ENCODE measurements around the gene EML4. TPM values are rescaled to one million over a fixed set of nuclear protein-coding genes. Genes with fewer than 3 reads are reported as not detected.

Gene EML4
- total RNA-seq, 1 donor from 2014 or later: 4.3 TPM

DNA sequence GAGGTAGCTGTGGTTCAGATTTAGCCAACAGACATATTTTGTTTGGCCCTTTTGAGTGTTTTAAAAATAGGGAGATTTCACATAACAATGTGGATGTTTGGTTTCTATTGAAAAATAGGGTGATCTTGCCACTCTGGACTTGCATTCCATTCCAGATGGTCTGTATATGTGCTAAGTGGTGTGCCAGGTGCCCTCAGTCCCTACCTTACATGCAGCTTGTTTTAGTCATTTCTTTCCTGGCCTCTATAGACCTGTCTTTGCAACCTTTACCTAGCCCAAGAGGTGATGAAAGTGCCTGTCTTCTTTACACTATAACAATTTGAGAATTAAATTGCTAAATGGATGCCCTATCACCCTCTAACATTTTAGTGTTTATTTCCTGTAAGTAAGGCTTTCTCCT, 11.1 kb downstream of the EML4 start:
- Histone ChIP-seq H3K36me3 (no peaks in the 10 kb centered on the region), H3K27me3 (ENCODE audit: low read depth) (no peaks in the 10 kb centered on the region), H3K4me1 (peaks cover 1% of the 10 kb centered on the region), H3K27ac (replicated peaks) (no peak overlapping the region), H3K9me3 (replicated peaks) (no peaks in the 10 kb centered on the region), H3K4me3 (no peak overlapping the region)
- TF ChIP-seq, protein P1, sequence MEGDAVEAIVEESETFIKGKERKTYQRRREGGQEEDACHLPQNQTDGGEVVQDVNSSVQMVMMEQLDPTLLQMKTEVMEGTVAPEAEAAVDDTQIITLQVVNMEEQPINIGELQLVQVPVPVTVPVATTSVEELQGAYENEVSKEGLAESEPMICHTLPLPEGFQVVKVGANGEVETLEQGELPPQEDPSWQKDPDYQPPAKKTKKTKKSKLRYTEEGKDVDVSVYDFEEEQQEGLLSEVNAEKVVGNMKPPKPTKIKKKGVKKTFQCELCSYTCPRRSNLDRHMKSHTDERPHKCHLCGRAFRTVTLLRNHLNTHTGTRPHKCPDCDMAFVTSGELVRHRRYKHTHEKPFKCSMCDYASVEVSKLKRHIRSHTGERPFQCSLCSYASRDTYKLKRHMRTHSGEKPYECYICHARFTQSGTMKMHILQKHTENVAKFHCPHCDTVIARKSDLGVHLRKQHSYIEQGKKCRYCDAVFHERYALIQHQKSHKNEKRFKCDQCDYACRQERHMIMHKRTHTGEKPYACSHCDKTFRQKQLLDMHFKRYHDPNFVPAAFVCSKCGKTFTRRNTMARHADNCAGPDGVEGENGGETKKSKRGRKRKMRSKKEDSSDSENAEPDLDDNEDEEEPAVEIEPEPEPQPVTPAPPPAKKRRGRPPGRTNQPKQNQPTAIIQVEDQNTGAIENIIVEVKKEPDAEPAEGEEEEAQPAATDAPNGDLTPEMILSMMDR (IDR thresholded peaks at IDR 0.05; ENCODE audit: borderline replicate concordance): no peak
- DNase-seq: no peak
- intact Hi-C loops (cut with micrococcal nuclease): no loop called here

DNA sequence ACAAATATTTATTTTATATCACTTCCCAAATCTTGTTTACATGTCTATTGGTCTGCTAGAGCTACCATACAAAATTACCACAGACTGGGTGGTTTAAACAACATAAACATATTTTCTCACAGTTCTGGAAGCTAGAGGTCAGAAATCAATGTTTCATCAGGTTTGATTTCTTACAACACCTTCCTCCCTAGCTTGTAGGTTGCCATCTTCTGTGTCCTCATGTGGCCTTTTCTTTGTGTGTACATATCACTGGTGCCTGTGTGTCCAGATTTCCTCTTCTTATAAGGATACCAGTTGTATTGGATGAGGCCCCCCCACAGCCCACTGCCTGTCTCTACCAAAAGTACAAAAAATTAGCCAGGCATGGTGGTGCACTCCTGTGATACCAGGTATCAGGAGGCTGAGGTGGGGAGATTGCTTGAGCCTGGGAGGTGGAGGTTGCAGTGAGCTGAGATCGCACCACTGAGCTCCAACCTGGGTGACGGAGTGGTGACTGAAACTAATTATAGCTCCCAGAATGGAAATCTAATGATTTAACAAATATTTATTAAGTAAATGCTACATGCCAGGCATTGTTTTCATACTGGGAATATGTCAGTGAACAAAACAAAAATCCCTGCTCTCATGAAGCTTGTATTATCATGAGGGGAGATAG, 13.6 kb downstream of the EML4 start:
- no peak overlapping the region for H3K4me3 ChIP-seq
- H3K4me1 ChIP-seq: peaks cover 17% of the 10 kb centered on the region
- H3K27ac ChIP-seq (replicated peaks): no peak overlapping the region
- TF ChIP-seq, protein P1 (IDR thresholded peaks at IDR 0.05; ENCODE audit: borderline replicate concordance): no peak
- H3K27me3 ChIP-seq (ENCODE audit: low read depth): no peaks in the 10 kb centered on the region
- H3K9me3 ChIP-seq (replicated peaks): no peaks in the 10 kb centered on the region
- intact Hi-C loops (cut with micrococcal nuclease): no loop called here
- DNase-seq: no peak
- H3K36me3 ChIP-seq: no peaks in the 10 kb centered on the region

DNA sequence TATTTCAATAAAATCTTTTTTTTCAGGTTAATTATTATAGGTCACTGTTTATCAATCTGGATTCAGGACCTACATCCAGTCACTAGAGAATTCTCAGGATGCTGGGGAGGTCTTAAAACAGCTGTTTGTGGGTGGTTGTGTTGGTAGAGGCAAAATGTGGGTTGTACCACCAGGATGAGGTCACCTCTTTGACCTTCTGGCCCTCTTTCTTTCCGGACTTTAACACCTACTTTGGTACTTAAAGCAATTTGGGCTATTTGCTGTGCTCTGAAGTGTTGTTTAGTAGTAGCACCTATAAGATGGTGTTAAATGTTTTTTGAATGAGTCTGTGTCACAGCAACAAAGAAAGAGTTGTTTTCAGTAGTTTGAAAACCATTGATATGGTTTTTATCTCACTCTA, 14.6 kb downstream of the EML4 start:
- DNase-seq: no peak
- Histone ChIP-seq H3K4me3 (no peak overlapping the region), H3K36me3 (no peaks in the 10 kb centered on the region), H3K9me3 (replicated peaks) (no peaks in the 10 kb centered on the region), H3K27me3 (ENCODE audit: low read depth) (no peaks in the 10 kb centered on the region), H3K27ac (replicated peaks) (no peak overlapping the region), H3K4me1 (peaks cover 17% of the 10 kb centered on the region)
- intact Hi-C loops (cut with micrococcal nuclease): no loop called here
- TF ChIP-seq, protein P1 (IDR thresholded peaks at IDR 0.05; ENCODE audit: borderline replicate concordance): no peak

DNA sequence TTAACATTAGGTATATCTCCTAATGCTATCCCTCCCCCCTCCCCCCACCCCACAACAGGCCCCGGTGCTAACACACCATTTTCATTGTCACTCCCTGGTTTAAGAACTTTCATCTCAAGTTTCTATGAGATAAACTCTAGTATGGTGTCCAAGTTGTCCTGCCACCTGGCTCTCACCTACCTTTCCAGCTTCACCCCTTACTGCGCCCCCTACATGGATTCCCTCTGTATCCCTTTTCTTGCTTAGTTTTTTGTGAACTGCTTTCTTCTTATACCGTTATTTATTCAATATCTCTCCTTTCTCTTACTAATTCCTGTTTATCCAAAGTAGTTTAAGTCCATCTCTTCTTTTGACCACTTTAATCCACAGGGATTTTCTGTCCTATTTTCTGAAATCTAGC, 15.2 kb downstream of the EML4 start:
- intact Hi-C loops (cut with micrococcal nuclease): no loop called here
- TF ChIP-seq, protein P1 (IDR thresholded peaks at IDR 0.05; ENCODE audit: borderline replicate concordance): no peak
- H3K27ac ChIP-seq (replicated peaks): no peak overlapping the region

DNA sequence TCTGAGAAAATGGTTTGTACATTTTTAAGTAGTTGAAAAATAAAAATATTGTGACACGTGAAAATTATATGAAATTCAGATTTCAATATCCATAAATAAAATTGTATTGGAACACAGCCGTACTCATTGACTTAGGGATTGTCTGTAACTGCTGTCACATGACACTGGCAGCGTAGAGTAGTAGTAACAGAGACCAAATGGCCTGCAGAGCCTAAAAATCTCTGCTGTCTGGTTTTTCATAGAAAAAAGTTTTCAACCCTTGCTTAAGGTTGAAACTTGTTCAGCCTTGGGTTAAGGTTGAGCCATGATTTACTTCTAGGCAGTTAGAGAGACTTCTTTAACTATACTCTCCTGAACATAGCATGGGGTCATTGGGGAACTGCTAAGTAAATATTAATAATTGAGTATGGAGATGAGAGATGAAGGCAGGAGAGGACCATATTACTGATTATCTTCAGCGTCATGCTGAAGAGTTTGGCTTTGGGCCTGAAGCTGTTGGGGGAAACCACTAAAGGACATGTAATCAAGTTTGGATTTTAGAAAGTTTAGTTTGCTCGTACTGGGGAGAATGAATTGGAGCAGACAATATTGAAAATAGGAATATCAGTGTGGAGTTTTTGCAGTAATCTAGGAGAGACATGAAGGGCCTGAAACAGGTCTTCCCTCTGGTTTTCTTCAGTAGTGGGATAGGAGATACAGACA, 16.2 kb downstream of the EML4 start:
- H3K27me3 ChIP-seq (ENCODE audit: low read depth): no peaks in the 10 kb centered on the region
- TF ChIP-seq, protein P1 (IDR thresholded peaks at IDR 0.05; ENCODE audit: borderline replicate concordance): no peak
- H3K27ac ChIP-seq (replicated peaks): peak overlapping the region; percentile 25
- no peak overlapping the region for H3K4me3 ChIP-seq
- DNase-seq: no peak
- intact Hi-C loops (cut with micrococcal nuclease): no loop called here
- H3K9me3 ChIP-seq (replicated peaks): no peaks in the 10 kb centered on the region
- peaks cover 17% of the 10 kb centered on the region for H3K4me1 ChIP-seq
- no peaks in the 10 kb centered on the region for H3K36me3 ChIP-seq

More for the DNA sequence above, 15.2 kb downstream of the EML4 start:
- Histone ChIP-seq H3K36me3 (no peaks in the 10 kb centered on the region), H3K4me1 (peaks cover 17% of the 10 kb centered on the region), H3K4me3 (no peak overlapping the region), H3K9me3 (replicated peaks) (no peaks in the 10 kb centered on the region), H3K27me3 (ENCODE audit: low read depth) (no peaks in the 10 kb centered on the region)
- no peak for DNase-seq
